Tibial nerve (tissue), 3 donors: ENCODE measurements around the gene AMOTL2.

Source experiments
- CTCF ChIP-seq, 5 experiments: fragments of 200-600 bp in 3 of 5; fragments of 450-650 bp in 2 of 5; sonication (generic) in 3 of 5; IDR thresholded peaks; one replicate each; pipeline ENCODE4 v1.5.1; 2016 to 2019; ENCODE audit warnings: antibody characterized with exemption in 5 of 5, mild to moderate bottlenecking in 3 of 5, moderate library complexity in 2 of 5
- POLR2A ChIP-seq, 2 donors: fragments of 450-650 bp; IDR thresholded peaks; one replicate each; pipeline ENCODE4 v1.6.1; 2017; ENCODE audit warnings: antibody characterized with exemption in 2 of 2, mild to moderate bottlenecking in 2 of 2, moderate library complexity in 2 of 2

- no peak for TF ChIP-seq CTCF (IDR thresholded peaks at IDR 0.05)
- no peak for TF ChIP-seq POLR2A (IDR thresholded peaks at IDR 0.05)
Observed at GRCh38 chr3:134334901-134335280, 39.4 kb downstream of the AMOTL2 start.
